Measurements from ENCODE around the gene MAMLD1. TPM values are rescaled to one million over a fixed set of nuclear protein-coding genes. Genes with fewer than 3 reads are reported as not detected.

Gene MAMLD1
- total and polyA plus RNA-seq, 4 donors: 0.59 to 1.1 (median 0.76) TPM

- 92% methylated on average over 3 of the region's 3 CpGs for WGBS
- no peak overlapping the region for H3K4me3 ChIP-seq (ENCODE audit: low read depth in 1 of 3, low read length in 3 of 3)
- no peak for DNase-seq (ENCODE audit: low spot score)
Observed at GRCh38 chrX:150455215-150455608, 92.1 kb downstream of the MAMLD1 start.

GRCh38 chrX:150456466-150456865 is 93.3 kb downstream of the MAMLD1 start:
- no peaks in the 10 kb centered on the region for H3K4me1 ChIP-seq (ENCODE audit: control insufficient read depth in 4 of 4, insufficient read depth in 4 of 4, low read length in 3 of 4)
- no peak for DNase-seq (ENCODE audit: low spot score)
- H3K27me3 ChIP-seq (ENCODE audit: control insufficient read depth in 4 of 4, insufficient read depth in 4 of 4, low read length in 3 of 4): no peaks in the 10 kb centered on the region
- H3K27ac ChIP-seq (ENCODE audit: low read depth in 1 of 2, low read length in 2 of 2): no peak overlapping the region
- no peak overlapping the region for H3K9ac ChIP-seq (ENCODE audit: low read depth in 1 of 2, low read length in 2 of 2)
- no peaks in the 10 kb centered on the region for H3K36me3 ChIP-seq (ENCODE audit: control insufficient read depth in 4 of 4, insufficient read depth in 3 of 4, low read depth in 1 of 4, low read length in 3 of 4)
- TF ChIP-seq ATF3 (IDR thresholded peaks at IDR 0.05): no peak
- no peak for TF ChIP-seq NR2F2 (IDR thresholded peaks at IDR 0.05)
- TF ChIP-seq HNF4G (IDR thresholded peaks at IDR 0.05): no peak
- no peak for TF ChIP-seq EGR1 (IDR thresholded peaks at IDR 0.05; ENCODE audit: low read depth in 2 of 2)
- no peak for TF ChIP-seq JUND (IDR thresholded peaks at IDR 0.05)
- 89% methylated on average over 6 of the region's 6 CpGs for WGBS
- H3K9me3 ChIP-seq (ENCODE audit: control insufficient read depth in 4 of 4, low read length in 3 of 4): no peaks in the 10 kb centered on the region
- no peak overlapping the region for H3K4me3 ChIP-seq (ENCODE audit: low read depth in 1 of 3, low read length in 3 of 3)

More at GRCh38 chrX:150455215-150455608, 92.1 kb downstream of the MAMLD1 start:
- TF ChIP-seq JUND (IDR thresholded peaks at IDR 0.05): no peak
- H3K36me3 ChIP-seq (ENCODE audit: control insufficient read depth in 4 of 4, insufficient read depth in 3 of 4, low read depth in 1 of 4, low read length in 3 of 4): no peaks in the 10 kb centered on the region
- no peak overlapping the region for H3K9ac ChIP-seq (ENCODE audit: low read depth in 1 of 2, low read length in 2 of 2)
- H3K27ac ChIP-seq (ENCODE audit: low read depth in 1 of 2, low read length in 2 of 2): no peak overlapping the region
- no peaks in the 10 kb centered on the region for H3K27me3 ChIP-seq (ENCODE audit: control insufficient read depth in 4 of 4, insufficient read depth in 4 of 4, low read length in 3 of 4)
- no peaks in the 10 kb centered on the region for H3K9me3 ChIP-seq (ENCODE audit: control insufficient read depth in 4 of 4, low read length in 3 of 4)
- no peaks in the 10 kb centered on the region for H3K4me1 ChIP-seq (ENCODE audit: control insufficient read depth in 4 of 4, insufficient read depth in 4 of 4, low read length in 3 of 4)

GRCh38 chrX:150456941-150457340 is 93.8 kb downstream of the MAMLD1 start:
- whole genome bisulfite sequencing: 100% methylated on average over 1 of the region's 1 CpG
- H3K36me3 ChIP-seq (ENCODE audit: control insufficient read depth in 4 of 4, insufficient read depth in 3 of 4, low read depth in 1 of 4, low read length in 3 of 4): no peaks in the 10 kb centered on the region
- no peaks in the 10 kb centered on the region for H3K9me3 ChIP-seq (ENCODE audit: control insufficient read depth in 4 of 4, low read length in 3 of 4)
- no peak overlapping the region for H3K27ac ChIP-seq (ENCODE audit: low read depth in 1 of 2, low read length in 2 of 2)
- DNase-seq (ENCODE audit: low spot score): no peak
- H3K27me3 ChIP-seq (ENCODE audit: control insufficient read depth in 4 of 4, insufficient read depth in 4 of 4, low read length in 3 of 4): no peaks in the 10 kb centered on the region
- H3K9ac ChIP-seq (ENCODE audit: low read depth in 1 of 2, low read length in 2 of 2): no peak overlapping the region
- H3K4me1 ChIP-seq (ENCODE audit: control insufficient read depth in 4 of 4, insufficient read depth in 4 of 4, low read length in 3 of 4): no peaks in the 10 kb centered on the region
- no peak overlapping the region for H3K4me3 ChIP-seq (ENCODE audit: low read depth in 1 of 3, low read length in 3 of 3)
- TF ChIP-seq GABPA (IDR thresholded peaks at IDR 0.05 in 1 of 2, conservative IDR thresholded peaks at IDR 0.05 in 1 of 2) (no peak), FOXA2 (IDR thresholded peaks at IDR 0.05) (no peak)

GRCh38 chrX:150459196-150459595 is 96.1 kb downstream of the MAMLD1 start:
- Histone ChIP-seq H3K4me3 (ENCODE audit: low read depth in 1 of 3, low read length in 3 of 3) (no peak overlapping the region), H3K27ac (ENCODE audit: low read depth in 1 of 2, low read length in 2 of 2) (no peak overlapping the region), H3K9me3 (ENCODE audit: control insufficient read depth in 4 of 4, low read length in 3 of 4) (no peaks in the 10 kb centered on the region), H3K4me1 (ENCODE audit: control insufficient read depth in 4 of 4, insufficient read depth in 4 of 4, low read length in 3 of 4) (no peaks in the 10 kb centered on the region), H3K9ac (ENCODE audit: low read depth in 1 of 2, low read length in 2 of 2) (no peak overlapping the region), H3K36me3 (ENCODE audit: control insufficient read depth in 4 of 4, insufficient read depth in 3 of 4, low read depth in 1 of 4, low read length in 3 of 4) (no peaks in the 10 kb centered on the region), H3K27me3 (ENCODE audit: control insufficient read depth in 4 of 4, insufficient read depth in 4 of 4, low read length in 3 of 4) (no peaks in the 10 kb centered on the region)
- DNase-seq (ENCODE audit: low spot score): no peak
- TF ChIP-seq GABPA (IDR thresholded peaks at IDR 0.05 in 1 of 2, conservative IDR thresholded peaks at IDR 0.05 in 1 of 2) (no peak), RXRA (IDR thresholded peaks at IDR 0.05) (no peak), ZBTB33 (IDR thresholded peaks at IDR 0.05) (no peak), MAX (IDR thresholded peaks at IDR 0.05) (no peak), CTCF (IDR thresholded peaks at IDR 0.05; ENCODE audit: low read depth, low read length, missing input control) (no peak), HNF4A (conservative IDR thresholded peaks at IDR 0.05) (no peak), EGR1 (IDR thresholded peaks at IDR 0.05; ENCODE audit: low read depth in 2 of 2) (no peak), YY1 (IDR thresholded peaks at IDR 0.05) (no peak)
